NCI-H2227 treated with DMSO at 0.1 percent for 48 hours (cell line): ENCODE results near the gene CLCNKA.
A peak's percentile ranks its signal among the peaks of the same experiment; 100 is the strongest.

Experiments used
- DNase-seq: peaks from one replicate; lab custom pipeline; 2025; lab: John Stamatoyannopoulos, UW

Gene CLCNKA

GRCh38 chr1:16063226-16063829, 41.5 kb downstream of the CLCNKA start:
- no peak for DNase-seq

DNA sequence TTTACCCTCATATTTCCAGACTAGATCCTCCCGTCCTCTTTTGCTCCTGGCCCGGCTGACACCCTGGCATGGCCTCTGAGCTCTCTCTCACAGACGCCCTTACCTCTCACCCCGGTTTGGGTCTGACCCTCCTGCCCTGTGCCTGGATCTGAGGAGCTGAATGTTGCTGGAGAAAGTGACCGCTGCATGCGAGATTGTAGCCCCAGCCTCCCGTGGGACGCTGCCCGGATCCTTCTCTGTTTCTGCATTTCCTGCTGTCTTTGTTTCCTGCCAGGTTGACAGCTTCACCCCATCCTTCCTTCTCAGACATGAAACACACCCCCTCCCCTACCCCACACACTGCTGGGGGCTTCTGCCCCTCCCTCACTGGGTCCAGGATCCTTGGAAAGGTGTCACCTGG, 42.1 kb downstream of the CLCNKA start:
- no peak for DNase-seq

DNA sequence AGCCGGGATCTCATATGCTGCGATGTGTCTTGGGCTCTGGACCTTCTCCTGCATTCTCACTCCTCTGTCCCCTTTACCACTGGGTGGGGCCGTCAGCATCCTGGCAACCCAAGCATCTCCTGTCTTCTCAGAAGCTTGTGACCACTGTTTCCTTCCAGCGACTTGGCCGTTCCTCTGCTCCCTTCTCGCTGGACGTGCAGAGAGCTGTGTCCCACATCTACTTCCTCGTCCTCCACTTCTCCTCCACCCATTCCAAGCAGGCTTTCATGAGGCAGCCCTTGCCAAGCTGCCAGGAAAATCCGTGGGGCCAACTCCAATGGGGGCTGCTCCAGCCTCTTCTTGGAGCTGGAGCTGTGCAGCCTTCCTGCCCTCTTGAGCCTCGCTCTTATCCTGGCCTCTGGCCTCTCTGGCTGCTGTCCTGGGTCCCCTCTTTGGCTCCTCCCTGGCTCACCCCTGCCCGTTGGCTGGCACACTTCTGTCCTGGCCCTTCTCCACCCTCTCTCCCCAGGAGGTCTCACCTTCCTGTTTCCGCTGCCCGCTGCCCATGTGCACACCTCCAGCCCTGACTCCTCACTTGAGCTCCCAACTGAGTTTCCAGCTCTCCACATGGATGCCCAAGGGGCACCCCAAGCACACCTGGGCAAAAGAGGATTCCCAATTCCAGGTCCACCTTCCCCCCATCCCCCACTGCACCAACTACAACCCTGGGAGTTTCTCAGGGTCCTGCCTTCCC, 42.9 kb downstream of the CLCNKA start:
- DNase-seq: no peak

DNA sequence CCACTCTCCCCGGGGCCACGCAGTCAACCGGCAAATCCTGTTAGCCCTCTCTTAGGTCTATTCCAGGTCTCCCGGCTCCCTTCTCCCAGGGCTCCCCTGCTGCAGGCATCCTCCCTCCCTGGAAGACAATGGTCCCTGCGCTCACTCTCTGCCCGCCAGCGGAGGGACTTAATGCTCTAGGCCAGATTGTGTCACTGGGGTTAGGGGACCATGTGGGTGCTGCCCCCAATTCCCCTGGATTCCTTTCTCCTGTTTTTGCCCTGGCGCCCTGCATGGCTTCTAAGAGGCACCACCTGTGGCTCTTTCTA, 43.4 kb downstream of the CLCNKA start:
- DNase-seq: no peak

- no peak for DNase-seq
These were observed 44.4 kb downstream of the CLCNKA start for GRCh38 chr1:16066245-16066644.

DNA sequence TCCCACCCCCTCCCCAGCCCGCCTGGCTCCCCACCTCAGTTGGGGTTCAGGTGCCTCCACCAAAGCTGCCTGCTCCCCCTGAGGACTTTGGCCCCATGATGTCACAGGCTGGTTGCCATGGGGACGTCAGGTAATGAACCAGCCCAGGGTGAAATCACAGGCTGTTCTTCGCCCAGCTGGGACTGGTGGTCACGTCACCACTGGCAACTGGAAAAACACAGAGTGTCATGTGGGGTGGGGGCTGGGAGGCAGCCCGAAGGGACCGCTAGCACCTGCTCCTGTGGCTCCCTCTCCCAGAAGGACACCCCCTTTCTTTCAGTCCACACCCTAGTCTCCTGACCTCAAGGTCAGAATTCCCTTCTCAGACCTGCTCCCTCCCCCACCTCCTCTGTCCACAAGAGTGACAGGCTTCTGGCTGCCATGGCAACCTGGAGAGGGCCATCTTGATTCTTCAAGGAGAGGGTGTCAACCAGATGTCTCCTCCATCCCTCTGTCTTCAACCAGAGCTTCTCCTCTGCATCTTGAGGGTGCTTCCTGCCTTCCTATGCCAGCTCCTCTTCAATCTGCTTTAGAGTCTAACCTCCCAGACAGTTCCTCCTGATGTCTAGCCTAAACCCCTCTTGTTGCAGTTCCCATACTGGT, 45.4 kb downstream of the CLCNKA start:
- DNase-seq: peak; percentile 48

DNA sequence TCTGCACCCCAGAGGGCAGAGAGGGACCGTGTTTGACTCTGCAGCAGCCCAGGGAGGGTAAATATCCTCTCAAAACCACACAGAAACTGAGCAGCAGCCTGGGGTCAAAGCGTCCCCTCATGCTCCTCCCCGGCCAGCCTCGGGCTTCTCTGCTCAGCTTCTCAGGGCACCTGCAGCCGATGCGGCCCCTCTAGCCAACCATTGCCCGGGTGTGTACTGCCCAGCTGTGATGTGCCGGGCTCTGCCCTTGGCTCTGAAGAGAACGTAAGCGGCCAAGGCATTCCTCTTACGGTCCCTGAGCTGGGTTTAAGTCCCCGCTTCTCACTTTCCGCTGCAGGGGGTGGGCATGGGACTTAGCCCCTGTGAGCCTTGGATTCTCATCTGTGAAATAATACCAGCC, 46.1 kb downstream of the CLCNKA start:
- no peak for DNase-seq

GRCh38 chr1:16068356-16069270, 46.8 kb downstream of the CLCNKA start:
- no peak for DNase-seq

- no peak for DNase-seq
These were observed 49.0 kb downstream of the CLCNKA start for GRCh38 chr1:16070640-16071355.

DNA sequence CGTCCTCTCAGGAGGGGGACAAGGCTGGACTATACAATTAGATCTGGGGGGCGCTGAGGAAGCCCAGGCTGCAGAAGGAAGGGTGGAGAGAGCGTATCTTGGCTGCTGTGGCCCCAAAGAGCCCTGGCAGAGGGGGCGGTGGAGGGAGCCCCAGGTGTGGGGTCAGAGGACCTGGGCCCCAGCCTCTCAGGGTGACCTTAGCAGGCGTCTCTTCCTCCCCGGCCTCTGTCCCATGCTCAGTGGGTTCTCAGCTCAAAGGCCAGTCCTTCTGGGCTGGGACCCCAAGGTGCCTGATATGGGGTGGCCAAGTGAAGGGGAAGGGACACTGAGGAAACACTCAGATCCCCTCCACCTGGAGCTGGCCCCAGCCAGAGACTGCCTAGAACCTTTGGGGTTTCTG, 49.8 kb downstream of the CLCNKA start:
- no peak for DNase-seq

DNA sequence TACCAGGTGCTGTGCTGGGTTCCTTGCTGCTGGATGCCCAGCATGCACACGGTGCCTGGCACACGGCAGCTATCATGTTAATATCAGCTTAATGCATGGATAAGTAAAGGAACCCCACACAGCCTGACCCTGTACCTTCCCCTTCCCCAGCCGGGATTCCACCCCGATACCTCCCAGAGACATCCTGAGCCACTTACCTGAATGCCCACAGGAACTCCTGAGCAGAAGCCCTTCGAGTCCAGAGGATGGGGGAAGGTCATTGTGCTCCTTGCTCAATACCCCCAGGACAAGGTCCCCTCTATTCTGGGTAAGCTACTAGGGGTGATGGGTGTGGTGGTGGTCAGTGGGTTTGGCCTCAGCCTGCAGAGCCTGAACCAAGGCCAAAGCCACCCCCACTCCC, 50.3 kb downstream of the CLCNKA start:
- no peak for DNase-seq

DNA sequence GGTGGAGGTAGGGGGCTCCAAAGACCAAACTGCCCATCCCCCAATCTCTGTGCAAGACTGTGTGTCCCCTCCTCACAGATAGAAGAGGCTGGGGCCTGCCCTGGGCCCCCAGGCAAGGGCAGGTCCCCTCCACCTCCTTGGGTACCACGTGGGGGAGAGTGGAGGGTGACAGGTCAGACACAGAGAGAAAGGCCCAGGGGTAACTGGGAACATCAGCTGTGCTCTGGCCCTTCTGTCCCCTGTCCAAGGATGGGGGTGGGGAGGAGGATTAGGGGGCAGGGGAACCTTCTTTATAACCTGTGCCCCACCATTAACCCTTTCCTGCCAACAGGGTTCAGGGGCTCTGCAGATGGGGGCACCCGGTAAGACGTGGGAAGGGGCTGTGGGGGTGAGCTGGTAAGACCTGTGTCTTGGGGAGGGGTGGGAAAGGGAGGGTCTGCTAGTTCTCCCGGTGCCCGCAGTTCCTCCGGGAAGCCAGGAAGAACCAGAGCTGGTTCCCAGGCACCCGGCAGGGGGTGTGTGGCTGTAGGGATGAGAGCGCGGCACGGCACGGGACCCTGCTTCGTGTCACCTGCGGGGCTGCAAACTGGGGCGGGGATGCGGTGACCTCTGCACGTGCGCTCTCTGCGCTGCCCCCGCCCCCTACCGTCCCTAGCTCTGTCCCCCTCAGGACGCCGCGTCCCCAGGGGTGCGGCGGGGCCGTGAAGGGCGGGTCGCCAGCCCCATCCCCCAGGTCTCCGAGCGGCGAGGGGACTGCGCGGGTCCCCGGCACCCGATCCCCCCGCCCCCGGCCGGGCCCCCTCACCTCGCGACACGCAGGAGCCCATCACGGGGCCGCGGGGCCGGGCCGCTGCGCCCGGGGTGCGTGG, 51.0 kb downstream of the CLCNKA start:
- DNase-seq: no peak

GRCh38 chr1:16073490-16074119, 51.8 kb downstream of the CLCNKA start, which contains the start of gene FAM131C:
Gene FAM131C (minus strand): TSS chr1:16073651. CDS start chr1:16073442, 209 bp downstream.
- no peak for DNase-seq

DNA sequence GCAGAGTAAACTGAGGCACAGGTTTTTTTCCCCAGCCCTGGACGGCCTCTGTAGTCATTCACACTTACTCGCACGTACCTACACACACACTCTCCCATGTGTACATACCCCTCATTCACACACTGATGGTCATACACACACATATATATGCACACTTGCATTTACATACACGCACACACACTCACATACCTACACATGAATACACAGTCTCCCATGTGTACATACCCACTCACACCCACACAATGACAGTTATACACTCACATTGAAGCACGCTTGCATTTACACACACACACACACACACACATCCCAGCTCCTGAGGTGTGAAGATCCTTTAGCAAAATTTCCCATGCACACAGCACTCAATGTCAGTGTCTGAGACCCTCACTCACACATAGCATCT, 52.4 kb downstream of the CLCNKA start:
- no peak for DNase-seq

DNA sequence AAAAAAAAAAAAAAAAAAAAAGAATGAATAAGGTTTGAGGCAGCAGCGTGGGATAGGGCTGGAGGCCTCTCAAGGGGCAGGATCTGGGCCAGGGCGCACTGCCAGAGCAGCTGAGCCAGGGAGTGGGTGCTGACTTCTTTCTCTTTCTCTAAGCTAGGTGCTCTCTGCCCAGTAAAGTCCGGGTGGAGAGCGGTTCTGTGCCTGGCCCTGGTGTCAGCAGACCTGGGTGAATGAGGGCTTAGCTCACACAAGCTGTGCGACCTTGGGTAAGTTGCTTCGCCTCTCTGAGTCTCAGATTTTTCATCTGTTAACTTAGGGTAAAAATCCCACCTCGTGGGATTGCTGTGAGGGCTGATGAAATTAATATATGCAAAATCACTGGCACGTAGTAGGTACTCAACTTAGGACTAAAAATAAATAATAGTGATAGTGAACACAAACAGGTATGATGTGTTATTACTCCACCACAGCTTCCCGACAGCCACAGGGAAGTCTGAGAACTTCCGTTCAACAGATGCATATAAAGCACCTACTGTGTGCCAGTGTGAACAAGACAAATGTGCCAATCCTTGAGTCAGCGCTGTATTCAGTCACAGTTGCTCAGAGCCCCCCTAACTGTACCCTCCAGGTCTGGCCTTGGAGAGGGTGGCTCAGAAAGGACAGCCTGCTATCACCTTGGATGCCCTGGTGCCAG, 53.6 kb downstream of the CLCNKA start:
- DNase-seq: no peak

- no peak for DNase-seq
These were observed 54.4 kb downstream of the CLCNKA start for GRCh38 chr1:16076031-16076864.

- DNase-seq: no peak
These were observed 55.0 kb downstream of the CLCNKA start for GRCh38 chr1:16076865-16077238.

- no peak for DNase-seq
These were observed 55.8 kb downstream of the CLCNKA start for GRCh38 chr1:16077406-16078245.
